SK-N-MC (cell line): ENCODE results near the gene GABPB2.

Experiments used
- EZH2 ChIP-seq: fragments of 200-600 bp; sonication (generic); IDR thresholded peaks from one replicate; pipeline ENCODE4 v1.6.1; 2017; ENCODE audit warnings: antibody characterized with exemption
- POLR2AphosphoS5 ChIP-seq: IDR thresholded peaks from 2 replicates; pipeline ENCODE4 v1.6.1; 2012; ENCODE audit warnings: mild to moderate bottlenecking, low read depth, low read length, borderline replicate concordance

DNA sequence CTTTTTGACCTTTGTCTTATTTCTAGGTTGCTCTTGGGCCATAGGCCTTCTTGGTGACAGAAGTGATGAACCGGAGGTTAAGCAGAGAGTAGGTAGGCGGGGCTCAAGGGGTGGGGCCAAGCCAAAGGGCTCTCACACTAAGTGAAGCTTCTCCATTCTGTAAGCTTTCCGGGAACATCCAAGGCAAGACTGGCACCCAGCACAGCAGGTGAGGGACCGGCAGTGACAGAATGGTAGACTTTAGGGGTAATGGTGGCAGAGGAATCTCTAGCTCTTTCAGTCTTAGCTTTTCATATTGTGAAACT, 85.9 kb downstream of the GABPB2 start, which contains the start of gene TNFAIP8L2:
- no peak for TF ChIP-seq POLR2AphosphoS5
- TF ChIP-seq EZH2, result no peak
